ENCODE data around the gene RBFOX2.

Gene RBFOX2

GRCh38 chr22:35782504-35782903 lies 246.1 kb downstream of the RBFOX2 start:
- DNase-seq (ENCODE audit: low read depth, low spot score) = peak; percentile 70

- DNase-seq (ENCODE audit: low read depth, low spot score) = no peak
These were observed 246.7 kb downstream of the RBFOX2 start for GRCh38 chr22:35781898-35782297.

GRCh38 chr22:35777335-35777975 lies 251.2 kb downstream of the RBFOX2 start:
- DNase-seq (ENCODE audit: low read depth, low spot score) = peak; percentile 51

GRCh38 chr22:35775339-35775738 lies 253.3 kb downstream of the RBFOX2 start:
- no peak for DNase-seq (ENCODE audit: low read depth, low spot score)

- DNase-seq (ENCODE audit: low read depth, low spot score) = no peak
These were observed 258.6 kb downstream of the RBFOX2 start for GRCh38 chr22:35769974-35770373.

- peak; percentile 17 for DNase-seq (ENCODE audit: low read depth, low spot score)
These were observed 261.7 kb downstream of the RBFOX2 start for GRCh38 chr22:35766654-35767580.

- DNase-seq (ENCODE audit: low read depth, low spot score) = no peak
These were observed 267.6 kb downstream of the RBFOX2 start for GRCh38 chr22:35761037-35761436.

- no peak for DNase-seq (ENCODE audit: low read depth, low spot score)
These were observed 270.2 kb downstream of the RBFOX2 start for GRCh38 chr22:35758394-35758793.

- no peak for DNase-seq (ENCODE audit: low read depth, low spot score)
These were observed 271.9 kb downstream of the RBFOX2 start for GRCh38 chr22:35756722-35757121.

- no peak for DNase-seq (ENCODE audit: low read depth, low spot score)
These were observed 273.9 kb downstream of the RBFOX2 start for GRCh38 chr22:35754761-35755160.

- peak; percentile 12 for DNase-seq (ENCODE audit: low read depth, low spot score)
These were observed 275.8 kb downstream of the RBFOX2 start for GRCh38 chr22:35752863-35753189.

GRCh38 chr22:35752006-35752862 lies 276.4 kb downstream of the RBFOX2 start:
- DNase-seq (ENCODE audit: low read depth, low spot score) = no peak

GRCh38 chr22:35749808-35750207 lies 278.8 kb downstream of the RBFOX2 start:
- DNase-seq (ENCODE audit: low read depth, low spot score) = peak; percentile 39

- no peak for DNase-seq (ENCODE audit: low read depth, low spot score)
These were observed 281.5 kb downstream of the RBFOX2 start for GRCh38 chr22:35746946-35747703.

- no peak for DNase-seq (ENCODE audit: low read depth, low spot score)
These were observed 282.4 kb downstream of the RBFOX2 start for GRCh38 chr22:35746248-35746647.

GRCh38 chr22:35743326-35743860 lies 285.2 kb downstream of the RBFOX2 start:
- peak; percentile 15 for DNase-seq (ENCODE audit: low read depth, low spot score)

GRCh38 chr22:35742342-35743100 lies 286.1 kb downstream of the RBFOX2 start:
- peak; percentile 80 for DNase-seq (ENCODE audit: low read depth, low spot score)

- no peak for DNase-seq (ENCODE audit: low read depth, low spot score)
These were observed 288.0 kb downstream of the RBFOX2 start for GRCh38 chr22:35740616-35741015.

- no peak for DNase-seq (ENCODE audit: low read depth, low spot score)
These were observed 288.7 kb downstream of the RBFOX2 start for GRCh38 chr22:35739931-35740380.
